ENCODE results near the gene ZNF488.

DNA sequence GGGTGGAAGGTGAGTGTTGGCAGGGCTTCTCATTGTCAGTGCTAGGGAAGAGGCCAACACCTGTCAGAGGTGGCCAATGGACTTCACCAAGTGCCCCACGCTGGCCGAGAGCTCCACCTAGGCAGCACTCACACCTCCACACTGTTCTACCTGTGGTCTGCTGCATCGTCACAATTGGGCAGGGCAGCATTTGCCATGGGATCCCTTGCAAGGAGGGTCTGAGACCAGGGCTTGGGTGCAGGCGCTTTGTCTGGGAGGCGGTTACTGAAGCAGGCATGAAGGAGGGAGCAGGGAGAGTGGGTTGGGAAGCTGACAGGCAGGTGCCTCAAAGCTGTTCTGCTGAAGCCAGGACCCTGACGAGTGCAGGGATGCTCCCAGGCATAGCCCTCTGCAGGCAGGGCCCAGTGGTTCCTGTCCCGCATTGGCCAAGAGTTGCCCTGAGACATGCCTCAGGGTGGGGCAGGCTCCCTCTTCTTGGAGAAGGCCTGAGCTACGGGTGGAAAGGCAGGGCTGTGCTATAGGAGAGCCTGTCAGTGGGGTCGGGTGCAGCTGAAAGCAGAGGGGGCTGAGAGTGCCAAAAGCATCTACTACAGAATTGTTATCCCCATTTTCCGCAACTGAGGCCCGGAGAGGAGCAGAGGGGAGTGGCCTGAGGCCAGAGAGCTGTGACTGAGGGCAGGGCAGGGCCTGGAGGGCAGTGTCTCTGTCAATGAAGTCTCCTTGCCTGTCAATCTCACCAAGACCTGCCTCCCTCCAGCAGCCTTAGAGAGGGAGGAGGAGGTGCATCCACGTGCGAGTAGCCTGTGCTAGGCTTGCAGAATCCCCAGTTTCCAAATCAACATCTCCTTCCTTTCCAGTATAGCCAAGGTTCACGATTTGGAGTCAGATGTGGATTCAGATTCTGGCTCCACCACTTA lies 31.9 kb downstream of the ZNF488 start:
- TF ChIP-seq CTCF (IDR thresholded peaks at IDR 0.05) (no peak), EP300 (IDR thresholded peaks at IDR 0.05) (no peak), POLR2A (IDR thresholded peaks at IDR 0.05) (no peak), POLR2AphosphoS5 (IDR thresholded peaks at IDR 0.05) (no peak)
